ELR (cell line): ENCODE data around the gene DNAJC1.

Source experiments
- DNase-seq: peaks from one replicate; pipeline ENCODE4 v3.0.0-alpha.2; 2015; ENCODE audit warnings: low read depth

Gene DNAJC1

DNA sequence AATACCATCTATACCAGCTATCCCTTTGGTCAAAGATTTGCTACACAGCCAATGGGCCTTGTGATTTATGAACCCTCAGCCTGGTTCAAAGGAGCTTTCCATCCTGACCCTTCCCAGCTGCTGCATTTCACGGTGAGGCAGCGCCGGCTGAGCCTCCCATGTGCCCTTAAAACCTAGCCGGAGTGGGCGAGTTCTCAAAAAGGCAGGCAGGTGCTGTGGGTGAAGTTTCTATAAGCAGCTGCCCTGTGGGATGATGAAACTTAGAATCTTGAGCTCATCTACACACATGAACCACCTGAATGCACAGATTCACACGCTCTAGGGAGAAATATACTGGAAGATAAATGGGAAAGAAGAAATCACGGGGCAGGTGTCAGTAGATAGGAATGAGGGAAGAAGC is 244.8 kb downstream of the DNAJC1 start:
- DNase-seq = no peak

DNA sequence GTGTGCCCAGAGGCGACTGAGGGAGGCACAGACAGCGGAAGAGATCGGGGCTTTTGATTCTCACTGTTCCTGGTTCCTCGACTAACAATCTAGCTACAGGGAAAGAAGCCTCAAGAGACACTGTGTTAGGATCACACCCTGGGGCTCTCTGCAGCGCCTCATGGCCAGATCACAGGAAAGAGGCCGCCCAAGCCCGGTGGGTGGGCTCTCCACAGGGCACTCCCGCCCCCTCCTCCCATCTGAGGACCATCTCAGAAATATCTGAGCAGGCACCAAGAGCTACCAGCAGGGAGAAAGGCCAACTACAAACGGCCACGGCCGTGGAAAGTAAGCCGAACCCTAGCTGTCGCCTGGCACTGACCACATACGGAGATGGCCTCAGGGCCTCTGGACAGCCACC is 245.3 kb downstream of the DNAJC1 start:
- no peak for DNase-seq

DNA sequence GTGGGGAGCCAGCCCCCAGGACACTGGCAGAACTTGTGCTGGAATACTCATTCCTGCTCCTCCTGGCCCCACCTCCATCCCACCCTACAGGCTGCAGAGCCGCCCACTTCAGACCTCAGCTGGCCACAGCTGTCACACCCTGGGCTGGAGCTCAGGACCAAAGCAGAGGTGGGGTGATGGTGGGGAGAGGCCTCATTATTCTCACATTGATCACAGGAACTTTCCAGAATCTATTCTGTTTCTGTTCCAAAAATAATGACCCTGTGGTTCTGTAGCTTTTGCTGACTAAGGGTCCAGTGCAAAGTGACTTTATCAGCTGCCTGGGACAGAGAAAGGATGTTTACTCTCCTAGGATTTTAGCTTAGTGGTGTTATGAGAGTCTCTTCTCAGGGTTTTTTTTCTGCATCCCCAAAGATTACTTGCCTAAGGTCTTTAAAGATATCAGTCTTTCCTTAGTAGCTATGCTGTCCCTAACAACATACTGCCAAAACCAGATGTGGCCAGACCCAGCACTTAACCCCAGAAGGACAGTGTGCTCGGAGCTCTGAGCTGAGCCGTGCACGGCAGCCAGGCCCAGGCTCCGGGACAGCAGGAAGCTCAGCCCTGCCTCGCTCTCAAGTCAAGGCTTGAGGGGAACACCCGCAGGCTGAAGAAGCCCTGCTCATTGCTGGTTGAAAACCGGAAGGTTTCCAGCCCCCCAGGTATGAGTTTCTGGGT is 246.2 kb downstream of the DNAJC1 start:
- DNase-seq = no peak

DNA sequence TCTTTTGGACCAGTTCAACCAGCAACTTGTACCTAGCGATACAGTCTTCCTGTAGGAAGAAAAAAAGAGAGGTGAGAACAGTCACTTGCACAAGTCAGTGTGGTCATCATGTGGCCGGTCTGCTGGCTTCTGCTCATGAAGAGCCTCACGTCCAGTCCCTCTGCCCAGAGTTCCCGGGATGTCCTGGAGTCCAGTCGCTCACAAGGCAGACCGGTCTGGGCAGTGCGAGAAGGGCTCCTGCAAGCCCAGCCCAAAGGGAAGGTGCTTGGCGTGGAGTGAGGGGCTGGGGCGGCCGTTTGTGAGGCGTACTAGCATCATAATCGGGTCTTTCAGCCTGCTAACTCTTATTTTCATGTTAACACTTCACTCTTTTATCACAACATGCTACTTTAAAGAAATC is 246.8 kb downstream of the DNAJC1 start:
- DNase-seq = no peak

DNA sequence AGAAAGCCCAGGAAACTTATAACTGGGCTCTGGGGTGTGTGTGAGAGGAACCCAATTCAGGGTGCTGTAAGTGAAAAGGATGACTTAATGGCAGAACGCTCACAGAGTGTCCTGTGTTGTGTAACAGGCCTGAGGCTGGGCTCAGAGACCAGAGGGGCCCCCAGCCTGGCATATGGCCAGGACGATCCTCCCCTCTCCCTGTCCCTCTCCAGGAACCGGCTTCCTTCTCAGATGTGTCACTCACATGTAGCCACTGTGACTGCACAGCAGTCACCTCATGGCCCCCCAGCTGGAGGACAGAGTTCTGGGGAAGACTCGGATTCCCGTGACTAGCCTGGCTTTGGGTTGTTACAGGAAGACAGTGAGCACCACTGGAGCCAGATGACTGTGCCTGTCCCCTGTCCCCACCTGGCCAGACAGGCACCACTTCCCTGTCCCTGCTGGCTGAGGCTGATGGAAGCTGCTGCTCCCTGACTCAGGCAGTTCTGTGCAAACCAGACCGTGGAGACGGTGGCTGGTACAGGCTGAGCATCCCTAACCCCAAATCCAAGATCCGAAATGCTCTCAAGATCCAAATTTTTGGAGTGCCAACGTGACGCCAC is 249.0 kb downstream of the DNAJC1 start:
- DNase-seq = no peak

DNA sequence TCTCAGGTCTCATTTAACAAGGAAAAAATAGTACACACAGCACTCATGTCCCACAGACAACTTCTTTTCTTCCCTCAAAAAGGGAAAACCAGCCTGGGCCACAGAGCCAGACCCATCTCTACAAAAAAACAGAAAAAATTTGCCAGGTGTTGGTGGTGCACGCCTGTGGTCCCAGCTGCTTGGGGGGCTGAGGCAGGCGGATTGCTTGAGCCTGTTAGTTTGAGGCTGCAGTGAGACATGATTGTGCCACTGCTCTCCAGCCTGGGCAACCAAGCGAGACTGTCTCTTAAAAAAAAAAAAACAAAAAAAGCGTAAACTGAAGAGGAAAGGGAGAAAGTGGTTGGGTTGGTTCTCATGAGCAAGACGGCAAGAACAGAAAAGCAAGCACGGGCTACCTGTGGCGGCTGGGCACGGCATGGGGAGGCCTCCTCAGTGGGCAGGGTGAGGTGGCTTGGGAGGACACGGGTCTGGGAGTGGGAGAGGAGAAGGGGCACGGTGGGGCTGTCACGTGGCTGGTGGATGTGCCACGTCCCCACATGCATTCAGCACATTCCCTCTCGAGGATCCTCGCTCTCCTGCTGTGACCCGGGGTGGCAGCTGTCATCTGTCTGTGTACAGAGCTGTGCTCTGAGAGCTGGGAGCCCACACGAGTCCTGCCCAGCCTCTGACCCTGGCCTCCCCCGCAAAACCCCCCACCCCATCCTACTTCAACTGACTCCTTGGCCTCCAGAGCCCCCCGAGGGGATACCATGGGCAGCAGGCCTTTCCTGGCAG is 249.8 kb downstream of the DNAJC1 start:
- no peak for DNase-seq

DNA sequence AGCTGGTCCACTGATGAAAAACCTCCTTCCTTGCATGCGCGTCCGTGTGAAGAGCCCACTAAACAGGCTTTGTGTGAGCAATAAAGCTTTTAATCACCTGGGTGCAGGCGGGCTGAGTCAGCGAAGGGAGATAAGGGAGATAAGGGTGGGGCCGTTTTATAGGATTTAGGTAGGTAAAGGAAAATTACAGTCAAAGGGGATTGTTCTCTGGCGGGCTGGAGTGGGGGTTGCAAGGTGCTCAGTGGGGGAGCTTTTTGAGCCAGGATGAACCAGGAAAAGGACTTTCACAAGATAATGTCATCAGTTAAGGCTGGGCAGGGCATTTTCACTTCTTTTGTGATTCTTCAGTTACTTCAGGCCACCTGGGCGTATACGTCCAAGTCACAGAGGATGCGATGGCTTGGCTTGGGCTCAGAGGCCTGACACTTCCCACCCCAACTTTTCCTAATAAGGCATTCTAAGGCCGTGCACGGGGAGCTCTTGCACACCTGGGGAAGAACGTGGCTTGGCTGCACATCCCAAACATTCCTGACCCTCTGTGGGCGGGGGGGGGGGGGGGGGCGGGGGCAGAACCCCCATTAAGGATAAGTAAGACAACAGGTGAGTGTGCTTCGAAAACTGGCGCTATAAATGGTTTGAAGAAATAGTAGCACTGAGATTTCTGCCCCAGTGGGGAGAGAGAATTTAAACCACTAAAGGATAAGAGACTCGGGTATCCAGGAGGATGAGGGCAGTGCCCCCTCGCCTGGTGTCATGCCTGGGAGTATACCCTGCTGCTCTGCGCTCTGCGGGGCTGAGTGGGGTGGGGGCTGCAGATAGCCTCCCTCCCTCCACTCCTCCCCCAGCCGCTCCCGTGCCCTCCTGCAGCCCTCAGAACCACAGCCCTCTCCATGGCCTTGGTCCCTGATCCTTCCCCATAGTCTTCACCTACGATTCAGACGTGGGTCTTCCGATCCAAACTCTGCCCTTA is 251.9 kb downstream of the DNAJC1 start:
- DNase-seq = no peak

DNA sequence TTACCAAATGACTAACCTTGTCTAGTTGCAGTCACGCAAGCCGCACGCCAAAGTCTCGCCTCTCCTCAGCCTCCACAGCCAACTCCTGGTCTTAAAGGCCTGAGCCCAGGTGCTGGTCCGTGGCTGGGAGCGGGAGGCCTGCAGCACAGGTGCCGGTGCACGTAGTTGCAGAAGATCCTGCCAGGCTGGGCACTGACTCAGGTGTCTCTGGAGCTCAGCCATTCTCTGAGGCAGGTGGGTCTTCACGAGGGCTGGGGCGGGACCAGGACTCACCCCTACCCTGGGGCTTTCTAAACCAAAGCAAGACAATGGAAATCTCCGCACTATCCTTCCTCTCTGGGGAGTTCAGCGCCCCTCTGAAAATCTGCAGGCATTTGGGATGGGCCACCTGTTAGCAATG is 253.1 kb downstream of the DNAJC1 start:
- DNase-seq = no peak

DNA sequence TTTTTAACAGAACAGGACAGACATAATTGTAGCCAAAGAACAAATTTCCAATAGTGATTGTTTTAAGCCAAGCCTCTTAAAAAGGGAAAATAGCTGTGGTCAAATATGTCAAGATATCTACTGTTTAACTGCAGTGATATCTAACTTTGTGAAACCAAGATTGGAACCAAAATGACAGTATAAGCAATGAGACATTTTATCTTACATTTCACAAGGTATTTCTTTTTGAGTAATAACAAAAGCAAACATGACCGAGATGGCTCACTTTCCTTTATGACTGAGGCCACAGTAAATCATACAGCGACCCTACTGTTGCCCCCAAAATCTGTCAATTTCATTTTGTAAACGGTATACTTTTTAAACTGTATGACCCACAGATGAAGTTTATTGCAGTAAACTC is 253.7 kb downstream of the DNAJC1 start:
- DNase-seq = no peak

DNA sequence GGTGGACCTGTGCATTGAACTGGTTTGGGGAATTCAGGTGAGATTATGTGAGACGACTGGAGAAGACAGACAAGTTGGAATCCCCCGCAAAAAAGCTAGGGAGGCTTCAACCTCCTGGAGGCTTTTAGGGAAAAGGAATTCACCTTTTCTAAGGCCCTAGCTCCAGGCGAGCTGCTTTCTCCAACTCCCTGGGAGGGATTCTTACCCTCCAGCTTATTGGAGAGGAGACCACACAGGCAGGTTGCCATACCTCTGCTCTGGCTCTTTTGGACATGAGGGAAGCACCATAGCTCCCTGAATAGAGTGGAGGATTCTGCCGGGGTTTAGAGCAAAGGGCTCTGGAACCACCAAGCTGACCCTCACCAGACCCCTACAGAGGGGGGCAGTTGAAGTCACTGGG is 255.7 kb downstream of the DNAJC1 start:
- DNase-seq = no peak

DNA sequence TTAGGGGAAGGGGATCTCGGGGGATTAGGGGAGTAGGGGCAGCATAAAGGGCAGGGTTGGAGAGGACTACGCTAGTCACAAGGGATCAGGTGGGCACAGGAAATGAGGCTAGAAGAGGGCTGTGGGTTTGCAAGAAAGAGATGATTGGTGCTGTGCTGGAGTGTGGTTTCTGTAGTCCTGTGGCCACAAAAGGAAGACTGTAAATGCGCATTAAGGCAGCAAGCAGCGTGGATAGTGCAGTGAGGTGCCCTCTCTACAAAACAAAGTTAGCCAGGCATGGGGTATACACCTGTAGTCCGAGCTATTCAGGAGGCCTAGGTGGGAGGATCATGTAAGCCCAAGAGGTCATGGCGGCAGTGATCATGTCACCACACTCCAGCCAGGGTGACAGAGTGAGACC is 257.4 kb downstream of the DNAJC1 start:
- no peak for DNase-seq

DNA sequence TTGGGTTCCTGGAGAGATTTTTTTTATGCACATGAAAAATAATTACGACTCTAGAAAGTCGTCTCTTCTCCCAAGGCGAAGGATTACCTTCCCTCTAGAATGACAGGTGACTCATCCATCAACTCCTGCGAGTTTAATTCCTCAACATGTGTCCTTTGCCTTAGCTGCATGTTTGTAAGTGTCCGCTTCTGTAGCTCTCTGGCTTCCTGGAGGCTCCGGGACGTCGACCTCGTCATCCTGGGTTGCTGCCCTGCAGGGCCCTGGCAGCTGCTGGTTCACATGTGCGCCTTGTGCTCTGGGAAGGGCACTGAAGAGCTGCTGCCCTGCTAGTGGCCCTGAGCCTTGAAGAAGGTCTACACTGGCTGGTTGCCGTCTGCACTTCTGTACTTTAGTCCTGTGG is 259.3 kb downstream of the DNAJC1 start:
- DNase-seq = no peak

DNA sequence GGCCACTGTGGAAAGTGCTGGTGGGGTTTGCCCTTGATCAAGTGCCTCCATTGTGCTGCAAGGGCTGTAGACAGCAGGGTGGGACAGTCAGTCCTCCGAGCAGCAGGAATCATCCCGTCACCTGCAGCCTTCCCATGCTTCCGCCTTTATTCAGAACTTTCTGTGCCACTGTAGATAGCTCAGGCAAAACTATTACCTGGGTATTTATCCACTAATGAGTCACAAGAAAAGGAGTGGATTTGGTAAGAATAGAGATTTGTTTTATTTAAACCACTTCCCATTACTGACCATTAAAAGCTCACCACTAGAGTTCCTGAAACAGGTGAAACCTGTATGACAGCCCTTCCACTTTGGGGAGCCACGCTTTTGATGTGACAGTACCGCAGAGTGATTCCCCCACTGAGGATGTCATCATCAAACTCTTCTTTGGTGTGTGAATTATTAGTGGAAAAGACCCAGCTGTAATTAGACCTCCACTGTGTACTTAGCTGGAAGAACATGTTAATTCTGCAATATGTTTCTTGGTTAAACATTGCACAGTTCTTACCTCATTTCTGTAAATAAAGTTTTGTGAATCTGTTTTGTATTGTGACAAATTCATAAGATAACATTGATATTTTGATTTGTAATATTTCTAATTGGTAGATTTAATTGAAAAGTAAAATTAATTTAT is 260.7 kb downstream of the DNAJC1 start:
- DNase-seq = no peak

DNA sequence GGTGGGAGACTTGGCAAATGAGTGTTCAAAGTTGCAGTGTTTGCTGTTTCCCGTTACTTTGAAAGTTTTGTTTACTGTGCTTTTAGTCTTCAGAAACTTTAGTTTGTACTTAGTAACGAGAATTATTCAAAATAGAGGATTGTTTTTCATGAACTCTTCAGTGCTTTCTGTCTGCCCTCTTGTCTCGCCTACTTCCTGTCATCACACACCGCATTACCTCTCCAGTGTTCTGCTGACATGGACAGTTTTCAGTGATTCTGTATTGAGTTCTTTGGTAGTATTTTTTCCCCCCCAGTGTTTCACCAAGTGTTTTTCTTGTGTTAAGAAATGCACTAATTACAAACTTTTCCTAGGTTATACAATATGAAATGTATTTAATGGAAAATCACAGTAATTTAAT is 262.5 kb downstream of the DNAJC1 start:
- no peak for DNase-seq

DNA sequence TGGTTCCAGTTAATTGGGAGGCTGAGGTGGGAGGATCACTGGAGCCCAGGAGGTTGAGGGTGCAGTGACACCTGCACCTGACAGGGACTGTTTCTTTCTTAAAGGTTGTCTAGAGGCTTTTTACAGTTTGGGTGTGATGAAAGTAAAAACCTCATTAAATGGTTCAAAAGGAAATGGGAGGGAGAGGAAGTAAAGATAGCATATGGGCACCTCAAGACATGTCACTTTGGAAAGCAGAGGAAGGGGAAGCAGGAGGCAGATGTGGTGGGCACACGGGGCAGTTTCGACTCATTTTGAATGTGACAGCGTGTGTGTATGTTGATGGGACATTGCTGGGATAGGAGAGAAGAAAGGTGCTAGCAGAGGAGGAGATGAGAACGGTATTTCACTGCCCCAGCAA is 266.4 kb downstream of the DNAJC1 start:
- no peak for DNase-seq

DNA sequence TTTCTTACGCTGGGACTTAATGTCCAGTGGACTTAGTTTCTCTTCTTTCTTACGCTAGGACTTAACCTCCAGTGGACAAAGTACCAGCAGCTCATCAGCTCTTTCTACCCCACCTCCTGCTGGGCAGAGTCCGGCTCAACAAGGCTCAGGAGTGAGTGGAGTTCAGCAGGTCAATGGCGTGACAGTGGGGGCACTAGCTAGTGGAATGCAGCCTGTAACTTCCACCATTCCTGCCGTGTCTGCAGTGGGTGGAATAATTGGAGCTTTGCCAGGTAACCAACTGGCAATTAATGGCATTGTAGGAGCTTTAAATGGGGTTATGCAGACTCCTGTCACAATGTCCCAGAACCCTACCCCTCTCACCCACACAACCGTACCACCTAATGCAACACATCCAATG is 269.8 kb downstream of the DNAJC1 start:
- DNase-seq = no peak

DNA sequence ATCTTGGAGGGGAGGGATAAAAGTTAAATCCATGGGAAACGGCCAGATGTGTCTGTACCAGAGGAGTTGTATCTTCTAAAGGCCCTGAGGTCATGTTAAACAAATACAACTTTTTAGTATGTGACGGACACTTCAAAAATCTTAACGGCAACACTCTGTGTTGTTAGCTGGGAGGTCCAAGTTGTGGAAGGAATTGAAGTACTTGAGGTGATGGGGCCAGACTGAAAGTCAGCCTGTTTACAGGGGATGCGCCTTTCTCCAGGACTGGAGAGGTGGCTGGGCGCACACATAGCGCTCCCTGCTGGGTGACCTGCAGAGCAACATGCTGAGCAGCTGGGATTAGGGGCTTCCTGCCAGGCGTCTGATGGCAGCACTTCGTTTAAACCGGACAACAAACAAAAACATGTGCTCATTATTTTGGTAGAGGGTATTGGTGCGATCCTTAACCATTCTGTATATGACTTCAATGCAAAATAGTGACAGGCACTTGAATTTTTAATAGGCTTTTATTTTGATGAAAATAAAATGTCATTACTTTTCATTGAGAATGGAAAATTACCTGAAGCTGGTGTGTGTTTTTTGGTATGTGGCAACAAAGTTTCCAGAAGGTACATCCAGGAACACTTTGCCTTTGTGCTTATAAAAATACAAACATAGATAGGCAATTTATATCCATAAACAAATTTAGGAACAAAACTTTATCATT is 271.3 kb downstream of the DNAJC1 start:
- peak; percentile 77 for DNase-seq

DNA sequence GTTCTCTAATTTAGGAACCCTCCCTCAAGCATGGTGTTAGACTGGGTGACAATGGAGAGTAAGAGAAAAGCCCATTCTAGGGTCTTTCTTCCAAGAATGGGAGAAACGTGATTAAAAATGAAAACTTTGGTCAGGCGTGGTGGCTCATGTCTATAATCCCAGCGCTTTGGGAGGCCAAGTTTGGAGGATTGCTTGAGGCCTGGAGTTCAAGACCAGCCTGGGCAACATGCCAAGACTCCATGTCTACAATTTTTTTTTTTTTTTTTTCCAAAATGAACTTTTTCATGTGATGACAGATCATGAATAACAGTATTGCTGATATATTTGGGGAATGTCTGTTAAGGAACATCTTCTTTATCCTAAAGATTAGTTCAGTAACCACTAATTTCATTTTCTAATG is 274.9 kb downstream of the DNAJC1 start:
- DNase-seq = no peak

DNA sequence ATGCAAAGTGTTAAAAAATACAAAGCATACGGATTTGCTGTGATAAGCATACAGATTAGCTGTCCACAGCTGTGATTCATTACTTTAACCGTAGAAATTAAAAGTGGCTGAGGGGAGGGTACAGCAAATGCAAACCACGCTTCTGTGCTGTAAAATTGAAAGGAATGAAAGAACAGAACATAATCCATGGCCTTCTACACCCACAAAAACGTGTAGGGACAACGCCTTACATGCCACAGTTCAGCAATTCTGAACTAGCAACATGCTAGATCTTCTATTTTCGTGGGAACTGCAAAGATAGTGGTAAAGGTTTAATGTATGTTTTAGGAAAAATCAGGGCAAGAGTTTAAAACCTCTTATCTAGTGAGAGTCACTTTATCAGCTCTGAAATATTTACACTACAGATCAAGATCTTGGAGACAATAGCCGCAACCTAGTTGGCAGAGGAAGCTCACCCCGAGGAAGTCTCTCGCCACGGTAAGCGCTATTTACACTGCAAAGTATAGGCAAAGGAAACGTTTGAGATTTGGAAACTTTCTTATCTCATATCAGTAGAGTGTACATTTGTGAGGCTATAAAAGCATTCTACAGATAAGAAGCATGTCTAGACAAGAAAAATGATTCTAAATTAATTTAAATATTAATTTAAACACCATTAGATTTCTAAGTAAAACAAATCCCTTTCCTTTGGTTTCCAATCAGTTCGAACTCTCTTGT is 275.9 kb downstream of the DNAJC1 start:
- no peak for DNase-seq

DNA sequence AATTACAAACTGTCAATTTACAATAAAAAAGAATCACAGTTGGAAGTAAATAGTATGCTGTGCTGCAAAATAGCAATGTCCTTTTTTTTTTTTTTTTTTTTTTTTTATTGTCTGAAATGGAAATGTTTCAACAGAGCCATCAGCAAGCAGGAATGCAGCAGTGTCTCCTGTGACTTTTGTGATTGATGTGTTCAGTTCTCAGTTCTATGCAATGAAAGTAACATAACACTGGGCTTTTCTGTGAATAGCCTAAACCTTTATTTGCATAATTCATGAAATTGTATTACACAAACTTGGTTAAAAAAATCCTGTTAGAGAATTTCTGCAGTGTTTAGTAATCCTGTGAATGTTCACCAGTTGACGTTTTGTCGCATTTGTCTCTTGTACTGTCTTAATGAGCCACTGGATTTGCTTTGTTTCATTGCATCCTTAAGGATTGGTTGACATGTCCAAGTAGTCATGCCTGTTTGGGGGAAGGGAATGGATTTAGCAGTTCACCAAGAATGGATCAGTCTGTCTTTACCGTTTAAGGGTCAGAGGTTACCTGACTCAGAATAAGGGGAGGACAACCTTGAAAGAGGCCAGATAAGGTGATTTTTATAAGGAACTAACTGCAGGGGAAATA is 276.8 kb downstream of the DNAJC1 start:
- peak; percentile 48 for DNase-seq
